SK-N-MC (cell line): ENCODE measurements around the gene STARD13.

Experiments used
- DNase-seq: peaks from one replicate; pipeline ENCODE4 v3.0.0-alpha.2; 2011; ENCODE audit warnings: low read depth, low spot score
- H3K27ac ChIP-seq: fragments of 200-600 bp; sonication (generic); 2 replicates; pipeline ENCODE4 v1.5.1; 2016; ENCODE audit warnings: mixed run types
- H3K36me3 ChIP-seq: fragments of 200-600 bp; sonication (generic); 2 replicates; pipeline ENCODE4 v1.6.1; 2017; ENCODE audit warnings: antibody characterized with exemption, low read length, mixed read lengths; ENCODE audit not compliant: insufficient read depth
- H3K4me3 ChIP-seq: fragments of 200-600 bp; sonication (generic); 2 replicates; pipeline ENCODE4 v1.5.1; 2016
- H3K9ac ChIP-seq: fragments of 200-600 bp; sonication (generic); 2 replicates; pipeline ENCODE4 v1.8.0; 2017; ENCODE audit warnings: mixed run types, mixed read lengths; ENCODE audit not compliant: insufficient read length
- H3K9me3 ChIP-seq: fragments of 200-600 bp; sonication (generic); 2 replicates; pipeline ENCODE4 v1.6.1; 2017; ENCODE audit warnings: low read depth, mild to moderate bottlenecking, antibody characterized with exemption, low read length, moderate library complexity, mixed read lengths
- EZH2 ChIP-seq: fragments of 200-600 bp; sonication (generic); IDR thresholded peaks from one replicate; pipeline ENCODE4 v1.6.1; 2017; ENCODE audit warnings: antibody characterized with exemption
- FOXP2 ChIP-seq: optimal IDR thresholded peaks from 2 replicates; pipeline ENCODE3; 2011; ENCODE audit warnings: mild to moderate bottlenecking, moderate library complexity; ENCODE audit not compliant: insufficient read depth; ENCODE audit errors: extremely low read length, control extremely low read depth
- POLR2AphosphoS5 ChIP-seq: IDR thresholded peaks from 2 replicates; pipeline ENCODE4 v1.6.1; 2012; ENCODE audit warnings: mild to moderate bottlenecking, low read depth, low read length, borderline replicate concordance

Gene STARD13, protein sequence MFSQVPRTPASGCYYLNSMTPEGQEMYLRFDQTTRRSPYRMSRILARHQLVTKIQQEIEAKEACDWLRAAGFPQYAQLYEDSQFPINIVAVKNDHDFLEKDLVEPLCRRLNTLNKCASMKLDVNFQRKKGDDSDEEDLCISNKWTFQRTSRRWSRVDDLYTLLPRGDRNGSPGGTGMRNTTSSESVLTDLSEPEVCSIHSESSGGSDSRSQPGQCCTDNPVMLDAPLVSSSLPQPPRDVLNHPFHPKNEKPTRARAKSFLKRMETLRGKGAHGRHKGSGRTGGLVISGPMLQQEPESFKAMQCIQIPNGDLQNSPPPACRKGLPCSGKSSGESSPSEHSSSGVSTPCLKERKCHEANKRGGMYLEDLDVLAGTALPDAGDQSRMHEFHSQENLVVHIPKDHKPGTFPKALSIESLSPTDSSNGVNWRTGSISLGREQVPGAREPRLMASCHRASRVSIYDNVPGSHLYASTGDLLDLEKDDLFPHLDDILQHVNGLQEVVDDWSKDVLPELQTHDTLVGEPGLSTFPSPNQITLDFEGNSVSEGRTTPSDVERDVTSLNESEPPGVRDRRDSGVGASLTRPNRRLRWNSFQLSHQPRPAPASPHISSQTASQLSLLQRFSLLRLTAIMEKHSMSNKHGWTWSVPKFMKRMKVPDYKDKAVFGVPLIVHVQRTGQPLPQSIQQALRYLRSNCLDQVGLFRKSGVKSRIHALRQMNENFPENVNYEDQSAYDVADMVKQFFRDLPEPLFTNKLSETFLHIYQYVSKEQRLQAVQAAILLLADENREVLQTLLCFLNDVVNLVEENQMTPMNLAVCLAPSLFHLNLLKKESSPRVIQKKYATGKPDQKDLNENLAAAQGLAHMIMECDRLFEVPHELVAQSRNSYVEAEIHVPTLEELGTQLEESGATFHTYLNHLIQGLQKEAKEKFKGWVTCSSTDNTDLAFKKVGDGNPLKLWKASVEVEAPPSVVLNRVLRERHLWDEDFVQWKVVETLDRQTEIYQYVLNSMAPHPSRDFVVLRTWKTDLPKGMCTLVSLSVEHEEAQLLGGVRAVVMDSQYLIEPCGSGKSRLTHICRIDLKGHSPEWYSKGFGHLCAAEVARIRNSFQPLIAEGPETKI

DNA sequence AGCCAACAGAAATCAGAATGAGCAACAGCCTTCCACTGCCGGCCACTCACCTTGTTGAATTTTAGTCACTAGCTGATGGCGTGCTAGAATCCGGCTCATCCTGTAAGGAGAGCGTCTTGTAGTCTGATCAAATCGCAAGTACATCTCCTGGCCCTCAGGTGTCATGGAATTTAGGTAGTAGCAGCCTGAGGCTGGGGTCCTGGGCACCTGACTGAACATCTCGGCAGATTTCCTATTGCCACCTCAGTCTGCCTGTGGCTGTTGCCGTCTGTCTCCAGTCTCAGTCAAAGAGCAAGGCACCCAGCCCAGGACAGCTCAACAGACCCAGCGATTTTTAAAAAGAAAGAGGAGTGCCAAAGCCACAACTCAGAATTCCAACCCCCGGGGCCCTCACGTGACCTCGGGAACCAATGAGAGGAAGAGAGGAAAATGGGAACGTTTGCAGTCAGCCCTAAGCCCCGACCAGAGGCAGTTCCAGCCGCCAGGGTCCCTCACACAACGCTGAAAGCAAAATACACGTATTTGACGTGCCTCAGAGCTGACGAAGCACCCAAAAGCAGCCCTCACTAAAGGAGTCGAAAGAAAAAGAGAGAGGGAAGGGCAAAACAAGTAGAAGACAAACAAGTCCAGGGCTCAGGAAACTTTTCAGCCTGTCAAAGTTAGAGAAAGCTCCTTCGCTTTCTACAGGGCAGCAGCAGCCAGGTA, at the start of gene STARD13:
Gene STARD13, minus strand, starts transcription at position 336 of the 705 bp plus-strand sequence. Its CDS starts 117 bp downstream, at position 219.
- no peaks in the 10 kb centered on the region for H3K9me3 ChIP-seq
- TF ChIP-seq POLR2AphosphoS5 = peak; percentile 82
- TF ChIP-seq EZH2 = no peak
- peak within 1 kb of the TSS; percentile 78 for H3K4me3 ChIP-seq
- peak; percentile 80 for DNase-seq
- no peaks in the 10 kb centered on the region for H3K36me3 ChIP-seq
- peak within 1 kb of the TSS; percentile 76 for H3K9ac ChIP-seq
- peak within 1 kb of the TSS; percentile 81 for H3K27ac ChIP-seq

DNA sequence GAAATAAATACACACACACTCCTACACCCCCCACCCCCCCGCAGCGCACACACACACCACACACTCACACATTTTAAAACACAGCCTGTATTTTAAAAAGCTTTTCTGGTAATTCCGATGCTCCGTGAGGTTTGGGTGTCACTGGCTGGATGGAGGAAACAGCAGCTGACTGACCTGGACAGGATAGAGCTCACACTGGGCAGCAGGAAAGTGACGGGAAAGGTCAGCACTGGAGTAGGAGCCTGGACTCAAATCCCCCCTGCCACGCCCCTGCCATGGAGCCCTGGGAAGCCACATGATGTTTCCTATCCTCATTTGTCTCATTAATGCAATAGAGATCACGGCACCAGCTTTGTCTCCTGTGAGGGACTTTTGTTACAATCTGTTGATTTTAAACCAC, 49.3 kb upstream of the STARD13 start:
- Histone ChIP-seq H3K9me3 (no peaks in the 10 kb centered on the region), H3K27ac (no peak overlapping the region), H3K9ac (no peak overlapping the region), H3K4me3 (no peak overlapping the region), H3K36me3 (no peaks in the 10 kb centered on the region)
- DNase-seq = no peak
- TF ChIP-seq POLR2AphosphoS5 = no peak
- no peak for TF ChIP-seq FOXP2
- no peak for TF ChIP-seq EZH2

DNA sequence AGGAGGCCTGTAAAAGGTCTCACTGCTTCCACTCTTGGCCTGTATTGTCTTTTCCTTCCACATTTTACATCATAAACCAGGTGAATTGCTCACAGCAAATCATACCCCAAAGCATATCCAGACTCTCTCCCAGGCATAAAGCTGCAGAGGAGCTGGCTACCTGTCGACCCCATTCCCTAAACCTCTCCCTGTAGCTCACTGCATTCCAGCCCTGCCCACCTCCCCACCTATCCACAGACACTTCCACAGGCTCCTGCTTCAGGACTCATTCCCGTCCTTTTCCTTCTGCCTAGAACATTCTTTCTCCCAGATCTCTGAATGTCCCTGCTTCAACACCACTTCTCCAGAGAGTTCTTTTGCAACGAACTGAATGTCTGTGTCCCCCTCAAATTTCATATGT, 46.4 kb upstream of the STARD13 start:
- no peak for DNase-seq
- Histone ChIP-seq H3K4me3 (no peak overlapping the region), H3K27ac (no peak overlapping the region), H3K9me3 (no peaks in the 10 kb centered on the region), H3K36me3 (no peaks in the 10 kb centered on the region), H3K9ac (no peak overlapping the region)
- no peak for TF ChIP-seq POLR2AphosphoS5
- TF ChIP-seq EZH2 = no peak
- TF ChIP-seq FOXP2 = no peak

DNA sequence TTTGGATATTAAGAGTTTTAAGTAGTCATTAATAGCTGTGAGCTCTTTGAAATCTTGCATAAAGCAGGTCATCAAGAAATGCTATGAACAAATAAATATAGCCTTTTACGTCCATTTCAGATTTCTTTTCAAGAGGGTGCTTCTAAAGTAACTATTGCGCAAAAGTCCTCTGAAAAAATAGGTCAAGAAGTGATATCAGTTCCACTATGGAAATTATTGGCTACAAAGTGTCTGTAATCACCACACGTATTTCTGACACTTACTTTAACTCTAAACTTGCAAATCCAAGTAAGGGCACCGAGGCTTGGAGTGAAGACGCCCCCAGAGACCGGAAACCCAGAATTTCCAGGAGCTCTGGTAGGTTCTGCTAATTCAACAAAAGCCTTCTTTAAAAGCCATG, 44.9 kb upstream of the STARD13 start:
- no peak overlapping the region for H3K4me3 ChIP-seq
- no peak overlapping the region for H3K9ac ChIP-seq
- no peaks in the 10 kb centered on the region for H3K9me3 ChIP-seq
- no peak for DNase-seq
- TF ChIP-seq EZH2 (no peak), POLR2AphosphoS5 (no peak), FOXP2 (no peak)
- no peaks in the 10 kb centered on the region for H3K36me3 ChIP-seq
- no peak overlapping the region for H3K27ac ChIP-seq

DNA sequence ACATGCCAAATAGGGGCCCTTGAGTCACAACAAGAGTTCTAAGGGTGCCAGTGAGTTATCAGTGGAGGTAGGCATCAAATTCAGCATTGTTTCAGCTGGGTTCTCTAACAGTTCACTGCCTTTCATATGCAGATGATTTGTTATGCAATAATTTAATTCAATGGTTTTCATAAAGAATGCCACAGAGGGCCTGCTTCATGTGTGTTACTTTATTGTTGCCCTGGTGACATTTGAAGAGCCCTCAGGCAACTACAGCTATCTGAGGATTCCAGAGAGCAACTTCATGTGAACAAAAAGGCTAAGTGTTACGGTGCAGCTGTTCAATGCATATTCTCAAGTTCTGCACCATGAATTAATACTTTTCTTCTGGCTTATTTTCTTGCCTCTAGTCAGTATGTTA, 43.1 kb upstream of the STARD13 start:
- H3K4me3 ChIP-seq = peak overlapping the region; percentile 50
- no peaks in the 10 kb centered on the region for H3K36me3 ChIP-seq
- peak overlapping the region; percentile 88 for H3K27ac ChIP-seq
- peak; percentile 93 for DNase-seq
- no peak for TF ChIP-seq FOXP2
- no peak for TF ChIP-seq EZH2
- no peak for TF ChIP-seq POLR2AphosphoS5
- no peaks in the 10 kb centered on the region for H3K9me3 ChIP-seq
- H3K9ac ChIP-seq = no peak overlapping the region

DNA sequence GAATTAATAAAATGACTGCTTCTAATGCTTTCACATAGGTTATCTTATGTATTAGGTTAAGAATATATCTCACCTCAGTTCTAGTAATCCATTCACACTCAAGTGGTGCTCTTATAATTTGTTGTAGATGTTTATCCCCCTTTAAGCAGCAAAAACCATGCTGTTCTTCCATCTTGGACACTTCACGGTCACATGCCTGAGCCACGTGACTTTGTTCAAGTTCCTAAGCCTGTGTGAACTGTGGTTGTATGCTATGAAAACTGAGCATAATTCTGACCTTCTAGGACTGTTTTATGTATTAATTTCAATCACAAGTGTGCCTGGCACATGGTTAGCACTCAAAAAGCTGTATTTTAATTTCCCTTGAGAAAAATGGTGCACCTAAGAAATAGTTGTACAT, 41.2 kb upstream of the STARD13 start:
- no peak for DNase-seq
- Histone ChIP-seq H3K9ac (no peak overlapping the region), H3K27ac (no peak overlapping the region), H3K4me3 (no peak overlapping the region), H3K36me3 (no peaks in the 10 kb centered on the region), H3K9me3 (no peaks in the 10 kb centered on the region)
- no peak for TF ChIP-seq FOXP2

DNA sequence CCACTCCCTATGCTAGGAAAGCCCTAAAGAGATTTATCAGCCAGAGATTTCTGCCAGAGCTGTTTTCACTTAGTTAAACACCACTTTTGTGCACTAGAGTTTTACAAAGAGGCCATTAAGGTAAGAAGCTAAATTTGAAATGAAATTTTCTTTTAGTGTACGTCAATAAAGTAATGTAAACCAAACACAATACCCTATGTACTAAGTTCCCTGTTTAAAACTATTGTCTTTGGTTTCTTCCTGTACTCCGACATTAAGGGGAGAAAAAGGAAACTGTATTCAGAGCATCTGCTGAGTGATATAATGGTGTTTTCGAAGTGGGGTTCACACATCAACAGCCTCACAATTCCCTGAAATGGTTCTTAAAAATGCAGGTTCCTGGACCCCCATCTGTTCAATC, 40.7 kb upstream of the STARD13 start:
- Histone ChIP-seq H3K36me3 (no peaks in the 10 kb centered on the region), H3K9ac (no peak overlapping the region), H3K27ac (0 out of 2 replicates have a peak overlapping the region, but pooled peaks have one; percentile 38), H3K9me3 (no peaks in the 10 kb centered on the region), H3K4me3 (no peak overlapping the region)
- DNase-seq = no peak
- TF ChIP-seq POLR2AphosphoS5 (no peak), EZH2 (no peak), FOXP2 (no peak)

DNA sequence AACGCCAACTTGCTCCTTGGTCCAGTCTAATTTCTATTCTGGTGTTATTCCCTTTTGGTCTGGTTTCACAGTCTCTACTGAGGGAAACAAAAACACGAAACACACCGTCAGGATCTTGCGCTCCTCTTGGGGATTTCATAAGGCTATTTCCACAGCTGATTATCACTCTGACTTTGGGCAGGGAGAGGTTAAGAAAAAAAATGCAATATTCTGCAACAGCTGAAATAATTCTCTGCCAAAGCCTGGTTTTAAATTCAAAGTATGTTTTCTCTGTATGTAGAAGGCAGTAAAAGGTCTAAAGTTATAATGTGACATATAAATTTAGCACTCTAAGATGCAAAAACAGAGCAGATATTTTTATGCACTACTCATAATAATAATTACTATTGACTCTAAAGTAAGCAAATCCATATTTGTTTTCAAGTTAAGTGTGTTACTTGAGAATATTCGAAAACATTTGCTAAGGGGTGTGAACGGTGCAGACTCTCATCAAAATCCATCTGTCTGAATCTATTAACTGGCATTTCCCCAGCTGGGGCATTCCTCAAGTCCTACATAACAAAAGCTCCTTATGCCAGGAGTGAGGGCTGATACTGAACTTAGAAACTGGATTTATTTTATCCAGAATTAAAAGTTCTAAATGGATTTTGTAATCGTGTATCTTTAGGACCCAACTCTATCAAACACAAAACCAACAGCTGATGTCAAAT, 38.4 kb upstream of the STARD13 start:
- Histone ChIP-seq H3K9ac (no peak overlapping the region), H3K27ac (no peak overlapping the region), H3K4me3 (no peak overlapping the region), H3K9me3 (no peaks in the 10 kb centered on the region), H3K36me3 (no peaks in the 10 kb centered on the region)
- TF ChIP-seq EZH2 = no peak
- no peak for TF ChIP-seq FOXP2
- TF ChIP-seq POLR2AphosphoS5 = no peak
- DNase-seq = no peak
